Fibroblast of villous mesenchyme (primary cell): ENCODE results near the gene COA3. TPM values are rescaled to one million over a fixed set of nuclear protein-coding genes. Genes with fewer than 3 reads are reported as not detected.

Experiments used
- DNase-seq: peaks from one replicate; pipeline ENCODE4 v3.0.0-alpha.2; 2010; ENCODE audit warnings: low read depth
- H3K4me3 ChIP-seq: 2 replicates; pipeline ENCODE4 v1.5.1; 2011; ENCODE audit warnings: low read depth, mild to moderate bottlenecking, low read length
- CTCF ChIP-seq: IDR thresholded peaks from 2 replicates; pipeline ENCODE4 v1.5.1; 2012; ENCODE audit warnings: low read depth, mild to moderate bottlenecking, low read length; ENCODE audit not compliant: insufficient read depth
- total RNA-seq: library from RNA; depleted of rRNA; stranded (reverse); fragments of >200 nt; gene quantifications from 2 replicates; pipeline ENCODE4 v1.2.3, GENCODE V29; 2012

Gene COA3
- total RNA-seq, 1 donor: 52.2 TPM

- no peak for TF ChIP-seq CTCF
- no peak overlapping the region for H3K4me3 ChIP-seq
These were observed 6.0 kb downstream of the COA3 start for GRCh38 chr17:42792545-42792944.

GRCh38 chr17:42791948-42792347, 6.6 kb downstream of the COA3 start:
- no peak overlapping the region for H3K4me3 ChIP-seq
- DNase-seq: no peak
- no peak for TF ChIP-seq CTCF

More at GRCh38 chr17:42792545-42792944, 6.0 kb downstream of the COA3 start:
- no peak for DNase-seq

GRCh38 chr17:42787266-42787665, 11.2 kb downstream of the COA3 start:
- no peak for TF ChIP-seq CTCF
- DNase-seq: no peak
- H3K4me3 ChIP-seq: no peak overlapping the region

- no peak overlapping the region for H3K4me3 ChIP-seq
- TF ChIP-seq CTCF: no peak
- no peak for DNase-seq
These were observed 13.5 kb downstream of the COA3 start for GRCh38 chr17:42784811-42785592.

DNA sequence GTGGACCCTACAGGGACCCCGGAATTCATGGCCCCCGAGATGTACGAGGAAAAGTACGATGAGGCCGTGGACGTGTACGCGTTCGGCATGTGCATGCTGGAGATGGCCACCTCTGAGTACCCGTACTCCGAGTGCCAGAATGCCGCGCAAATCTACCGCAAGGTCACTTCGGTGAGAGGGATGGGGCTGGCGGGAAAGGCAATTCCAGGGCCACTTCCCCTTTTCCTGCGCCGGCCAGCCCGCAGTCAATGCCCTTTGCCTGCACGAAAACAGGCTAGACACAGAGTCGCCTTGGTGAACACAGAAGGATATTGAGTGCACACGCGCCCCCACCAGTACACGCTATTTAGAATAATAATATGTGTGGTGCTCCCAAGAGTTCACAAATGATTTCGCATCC, 14.1 kb downstream of the COA3 start:
- no peak for DNase-seq
- no peak for TF ChIP-seq CTCF
- H3K4me3 ChIP-seq: no peak overlapping the region

DNA sequence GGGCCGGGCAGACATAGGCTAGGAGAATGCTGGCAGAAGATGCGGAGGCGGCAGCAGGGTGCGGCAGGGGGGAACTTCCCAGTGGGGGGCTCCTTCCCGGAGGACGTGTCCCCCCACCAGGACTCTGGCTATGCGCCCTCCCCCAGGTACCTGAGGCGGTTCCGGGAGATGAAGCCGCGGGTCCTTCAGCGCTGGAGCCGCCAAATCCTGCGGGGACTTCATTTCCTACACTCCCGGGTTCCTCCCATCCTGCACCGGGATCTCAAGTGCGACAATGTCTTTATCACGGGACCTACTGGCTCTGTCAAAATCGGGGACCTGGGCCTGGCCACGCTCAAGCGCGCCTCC, 14.7 kb downstream of the COA3 start:
- TF ChIP-seq CTCF: no peak
- no peak for DNase-seq
- H3K4me3 ChIP-seq: no peak overlapping the region
